Iris pigment epithelial cell (primary cell): ENCODE results near the gene MLLT10.
A peak's percentile ranks its signal among the peaks of the same experiment; 100 is the strongest.

Experiments used
- DNase-seq: peaks from one replicate; pipeline ENCODE4 v3.0.0-alpha.2; 2011; ENCODE audit warnings: low read depth

The MLLT10 gene

DNA sequence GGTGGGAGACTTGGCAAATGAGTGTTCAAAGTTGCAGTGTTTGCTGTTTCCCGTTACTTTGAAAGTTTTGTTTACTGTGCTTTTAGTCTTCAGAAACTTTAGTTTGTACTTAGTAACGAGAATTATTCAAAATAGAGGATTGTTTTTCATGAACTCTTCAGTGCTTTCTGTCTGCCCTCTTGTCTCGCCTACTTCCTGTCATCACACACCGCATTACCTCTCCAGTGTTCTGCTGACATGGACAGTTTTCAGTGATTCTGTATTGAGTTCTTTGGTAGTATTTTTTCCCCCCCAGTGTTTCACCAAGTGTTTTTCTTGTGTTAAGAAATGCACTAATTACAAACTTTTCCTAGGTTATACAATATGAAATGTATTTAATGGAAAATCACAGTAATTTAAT lies 207.0 kb downstream of the MLLT10 start:
- DNase-seq = no peak

DNA sequence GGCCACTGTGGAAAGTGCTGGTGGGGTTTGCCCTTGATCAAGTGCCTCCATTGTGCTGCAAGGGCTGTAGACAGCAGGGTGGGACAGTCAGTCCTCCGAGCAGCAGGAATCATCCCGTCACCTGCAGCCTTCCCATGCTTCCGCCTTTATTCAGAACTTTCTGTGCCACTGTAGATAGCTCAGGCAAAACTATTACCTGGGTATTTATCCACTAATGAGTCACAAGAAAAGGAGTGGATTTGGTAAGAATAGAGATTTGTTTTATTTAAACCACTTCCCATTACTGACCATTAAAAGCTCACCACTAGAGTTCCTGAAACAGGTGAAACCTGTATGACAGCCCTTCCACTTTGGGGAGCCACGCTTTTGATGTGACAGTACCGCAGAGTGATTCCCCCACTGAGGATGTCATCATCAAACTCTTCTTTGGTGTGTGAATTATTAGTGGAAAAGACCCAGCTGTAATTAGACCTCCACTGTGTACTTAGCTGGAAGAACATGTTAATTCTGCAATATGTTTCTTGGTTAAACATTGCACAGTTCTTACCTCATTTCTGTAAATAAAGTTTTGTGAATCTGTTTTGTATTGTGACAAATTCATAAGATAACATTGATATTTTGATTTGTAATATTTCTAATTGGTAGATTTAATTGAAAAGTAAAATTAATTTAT lies 208.8 kb downstream of the MLLT10 start:
- DNase-seq = no peak

DNA sequence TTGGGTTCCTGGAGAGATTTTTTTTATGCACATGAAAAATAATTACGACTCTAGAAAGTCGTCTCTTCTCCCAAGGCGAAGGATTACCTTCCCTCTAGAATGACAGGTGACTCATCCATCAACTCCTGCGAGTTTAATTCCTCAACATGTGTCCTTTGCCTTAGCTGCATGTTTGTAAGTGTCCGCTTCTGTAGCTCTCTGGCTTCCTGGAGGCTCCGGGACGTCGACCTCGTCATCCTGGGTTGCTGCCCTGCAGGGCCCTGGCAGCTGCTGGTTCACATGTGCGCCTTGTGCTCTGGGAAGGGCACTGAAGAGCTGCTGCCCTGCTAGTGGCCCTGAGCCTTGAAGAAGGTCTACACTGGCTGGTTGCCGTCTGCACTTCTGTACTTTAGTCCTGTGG lies 210.2 kb downstream of the MLLT10 start:
- DNase-seq = peak; percentile 9

DNA sequence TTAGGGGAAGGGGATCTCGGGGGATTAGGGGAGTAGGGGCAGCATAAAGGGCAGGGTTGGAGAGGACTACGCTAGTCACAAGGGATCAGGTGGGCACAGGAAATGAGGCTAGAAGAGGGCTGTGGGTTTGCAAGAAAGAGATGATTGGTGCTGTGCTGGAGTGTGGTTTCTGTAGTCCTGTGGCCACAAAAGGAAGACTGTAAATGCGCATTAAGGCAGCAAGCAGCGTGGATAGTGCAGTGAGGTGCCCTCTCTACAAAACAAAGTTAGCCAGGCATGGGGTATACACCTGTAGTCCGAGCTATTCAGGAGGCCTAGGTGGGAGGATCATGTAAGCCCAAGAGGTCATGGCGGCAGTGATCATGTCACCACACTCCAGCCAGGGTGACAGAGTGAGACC lies 212.1 kb downstream of the MLLT10 start:
- no peak for DNase-seq

DNA sequence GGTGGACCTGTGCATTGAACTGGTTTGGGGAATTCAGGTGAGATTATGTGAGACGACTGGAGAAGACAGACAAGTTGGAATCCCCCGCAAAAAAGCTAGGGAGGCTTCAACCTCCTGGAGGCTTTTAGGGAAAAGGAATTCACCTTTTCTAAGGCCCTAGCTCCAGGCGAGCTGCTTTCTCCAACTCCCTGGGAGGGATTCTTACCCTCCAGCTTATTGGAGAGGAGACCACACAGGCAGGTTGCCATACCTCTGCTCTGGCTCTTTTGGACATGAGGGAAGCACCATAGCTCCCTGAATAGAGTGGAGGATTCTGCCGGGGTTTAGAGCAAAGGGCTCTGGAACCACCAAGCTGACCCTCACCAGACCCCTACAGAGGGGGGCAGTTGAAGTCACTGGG lies 213.8 kb downstream of the MLLT10 start:
- no peak for DNase-seq

DNA sequence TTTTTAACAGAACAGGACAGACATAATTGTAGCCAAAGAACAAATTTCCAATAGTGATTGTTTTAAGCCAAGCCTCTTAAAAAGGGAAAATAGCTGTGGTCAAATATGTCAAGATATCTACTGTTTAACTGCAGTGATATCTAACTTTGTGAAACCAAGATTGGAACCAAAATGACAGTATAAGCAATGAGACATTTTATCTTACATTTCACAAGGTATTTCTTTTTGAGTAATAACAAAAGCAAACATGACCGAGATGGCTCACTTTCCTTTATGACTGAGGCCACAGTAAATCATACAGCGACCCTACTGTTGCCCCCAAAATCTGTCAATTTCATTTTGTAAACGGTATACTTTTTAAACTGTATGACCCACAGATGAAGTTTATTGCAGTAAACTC lies 215.8 kb downstream of the MLLT10 start:
- no peak for DNase-seq

DNA sequence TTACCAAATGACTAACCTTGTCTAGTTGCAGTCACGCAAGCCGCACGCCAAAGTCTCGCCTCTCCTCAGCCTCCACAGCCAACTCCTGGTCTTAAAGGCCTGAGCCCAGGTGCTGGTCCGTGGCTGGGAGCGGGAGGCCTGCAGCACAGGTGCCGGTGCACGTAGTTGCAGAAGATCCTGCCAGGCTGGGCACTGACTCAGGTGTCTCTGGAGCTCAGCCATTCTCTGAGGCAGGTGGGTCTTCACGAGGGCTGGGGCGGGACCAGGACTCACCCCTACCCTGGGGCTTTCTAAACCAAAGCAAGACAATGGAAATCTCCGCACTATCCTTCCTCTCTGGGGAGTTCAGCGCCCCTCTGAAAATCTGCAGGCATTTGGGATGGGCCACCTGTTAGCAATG lies 216.4 kb downstream of the MLLT10 start:
- no peak for DNase-seq

DNA sequence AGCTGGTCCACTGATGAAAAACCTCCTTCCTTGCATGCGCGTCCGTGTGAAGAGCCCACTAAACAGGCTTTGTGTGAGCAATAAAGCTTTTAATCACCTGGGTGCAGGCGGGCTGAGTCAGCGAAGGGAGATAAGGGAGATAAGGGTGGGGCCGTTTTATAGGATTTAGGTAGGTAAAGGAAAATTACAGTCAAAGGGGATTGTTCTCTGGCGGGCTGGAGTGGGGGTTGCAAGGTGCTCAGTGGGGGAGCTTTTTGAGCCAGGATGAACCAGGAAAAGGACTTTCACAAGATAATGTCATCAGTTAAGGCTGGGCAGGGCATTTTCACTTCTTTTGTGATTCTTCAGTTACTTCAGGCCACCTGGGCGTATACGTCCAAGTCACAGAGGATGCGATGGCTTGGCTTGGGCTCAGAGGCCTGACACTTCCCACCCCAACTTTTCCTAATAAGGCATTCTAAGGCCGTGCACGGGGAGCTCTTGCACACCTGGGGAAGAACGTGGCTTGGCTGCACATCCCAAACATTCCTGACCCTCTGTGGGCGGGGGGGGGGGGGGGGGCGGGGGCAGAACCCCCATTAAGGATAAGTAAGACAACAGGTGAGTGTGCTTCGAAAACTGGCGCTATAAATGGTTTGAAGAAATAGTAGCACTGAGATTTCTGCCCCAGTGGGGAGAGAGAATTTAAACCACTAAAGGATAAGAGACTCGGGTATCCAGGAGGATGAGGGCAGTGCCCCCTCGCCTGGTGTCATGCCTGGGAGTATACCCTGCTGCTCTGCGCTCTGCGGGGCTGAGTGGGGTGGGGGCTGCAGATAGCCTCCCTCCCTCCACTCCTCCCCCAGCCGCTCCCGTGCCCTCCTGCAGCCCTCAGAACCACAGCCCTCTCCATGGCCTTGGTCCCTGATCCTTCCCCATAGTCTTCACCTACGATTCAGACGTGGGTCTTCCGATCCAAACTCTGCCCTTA lies 217.6 kb downstream of the MLLT10 start:
- DNase-seq = no peak

DNA sequence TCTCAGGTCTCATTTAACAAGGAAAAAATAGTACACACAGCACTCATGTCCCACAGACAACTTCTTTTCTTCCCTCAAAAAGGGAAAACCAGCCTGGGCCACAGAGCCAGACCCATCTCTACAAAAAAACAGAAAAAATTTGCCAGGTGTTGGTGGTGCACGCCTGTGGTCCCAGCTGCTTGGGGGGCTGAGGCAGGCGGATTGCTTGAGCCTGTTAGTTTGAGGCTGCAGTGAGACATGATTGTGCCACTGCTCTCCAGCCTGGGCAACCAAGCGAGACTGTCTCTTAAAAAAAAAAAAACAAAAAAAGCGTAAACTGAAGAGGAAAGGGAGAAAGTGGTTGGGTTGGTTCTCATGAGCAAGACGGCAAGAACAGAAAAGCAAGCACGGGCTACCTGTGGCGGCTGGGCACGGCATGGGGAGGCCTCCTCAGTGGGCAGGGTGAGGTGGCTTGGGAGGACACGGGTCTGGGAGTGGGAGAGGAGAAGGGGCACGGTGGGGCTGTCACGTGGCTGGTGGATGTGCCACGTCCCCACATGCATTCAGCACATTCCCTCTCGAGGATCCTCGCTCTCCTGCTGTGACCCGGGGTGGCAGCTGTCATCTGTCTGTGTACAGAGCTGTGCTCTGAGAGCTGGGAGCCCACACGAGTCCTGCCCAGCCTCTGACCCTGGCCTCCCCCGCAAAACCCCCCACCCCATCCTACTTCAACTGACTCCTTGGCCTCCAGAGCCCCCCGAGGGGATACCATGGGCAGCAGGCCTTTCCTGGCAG lies 219.7 kb downstream of the MLLT10 start:
- no peak for DNase-seq

DNA sequence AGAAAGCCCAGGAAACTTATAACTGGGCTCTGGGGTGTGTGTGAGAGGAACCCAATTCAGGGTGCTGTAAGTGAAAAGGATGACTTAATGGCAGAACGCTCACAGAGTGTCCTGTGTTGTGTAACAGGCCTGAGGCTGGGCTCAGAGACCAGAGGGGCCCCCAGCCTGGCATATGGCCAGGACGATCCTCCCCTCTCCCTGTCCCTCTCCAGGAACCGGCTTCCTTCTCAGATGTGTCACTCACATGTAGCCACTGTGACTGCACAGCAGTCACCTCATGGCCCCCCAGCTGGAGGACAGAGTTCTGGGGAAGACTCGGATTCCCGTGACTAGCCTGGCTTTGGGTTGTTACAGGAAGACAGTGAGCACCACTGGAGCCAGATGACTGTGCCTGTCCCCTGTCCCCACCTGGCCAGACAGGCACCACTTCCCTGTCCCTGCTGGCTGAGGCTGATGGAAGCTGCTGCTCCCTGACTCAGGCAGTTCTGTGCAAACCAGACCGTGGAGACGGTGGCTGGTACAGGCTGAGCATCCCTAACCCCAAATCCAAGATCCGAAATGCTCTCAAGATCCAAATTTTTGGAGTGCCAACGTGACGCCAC lies 220.5 kb downstream of the MLLT10 start:
- DNase-seq = no peak

DNA sequence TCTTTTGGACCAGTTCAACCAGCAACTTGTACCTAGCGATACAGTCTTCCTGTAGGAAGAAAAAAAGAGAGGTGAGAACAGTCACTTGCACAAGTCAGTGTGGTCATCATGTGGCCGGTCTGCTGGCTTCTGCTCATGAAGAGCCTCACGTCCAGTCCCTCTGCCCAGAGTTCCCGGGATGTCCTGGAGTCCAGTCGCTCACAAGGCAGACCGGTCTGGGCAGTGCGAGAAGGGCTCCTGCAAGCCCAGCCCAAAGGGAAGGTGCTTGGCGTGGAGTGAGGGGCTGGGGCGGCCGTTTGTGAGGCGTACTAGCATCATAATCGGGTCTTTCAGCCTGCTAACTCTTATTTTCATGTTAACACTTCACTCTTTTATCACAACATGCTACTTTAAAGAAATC lies 222.7 kb downstream of the MLLT10 start:
- no peak for DNase-seq

DNA sequence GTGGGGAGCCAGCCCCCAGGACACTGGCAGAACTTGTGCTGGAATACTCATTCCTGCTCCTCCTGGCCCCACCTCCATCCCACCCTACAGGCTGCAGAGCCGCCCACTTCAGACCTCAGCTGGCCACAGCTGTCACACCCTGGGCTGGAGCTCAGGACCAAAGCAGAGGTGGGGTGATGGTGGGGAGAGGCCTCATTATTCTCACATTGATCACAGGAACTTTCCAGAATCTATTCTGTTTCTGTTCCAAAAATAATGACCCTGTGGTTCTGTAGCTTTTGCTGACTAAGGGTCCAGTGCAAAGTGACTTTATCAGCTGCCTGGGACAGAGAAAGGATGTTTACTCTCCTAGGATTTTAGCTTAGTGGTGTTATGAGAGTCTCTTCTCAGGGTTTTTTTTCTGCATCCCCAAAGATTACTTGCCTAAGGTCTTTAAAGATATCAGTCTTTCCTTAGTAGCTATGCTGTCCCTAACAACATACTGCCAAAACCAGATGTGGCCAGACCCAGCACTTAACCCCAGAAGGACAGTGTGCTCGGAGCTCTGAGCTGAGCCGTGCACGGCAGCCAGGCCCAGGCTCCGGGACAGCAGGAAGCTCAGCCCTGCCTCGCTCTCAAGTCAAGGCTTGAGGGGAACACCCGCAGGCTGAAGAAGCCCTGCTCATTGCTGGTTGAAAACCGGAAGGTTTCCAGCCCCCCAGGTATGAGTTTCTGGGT lies 223.3 kb downstream of the MLLT10 start:
- DNase-seq = peak; percentile 25

DNA sequence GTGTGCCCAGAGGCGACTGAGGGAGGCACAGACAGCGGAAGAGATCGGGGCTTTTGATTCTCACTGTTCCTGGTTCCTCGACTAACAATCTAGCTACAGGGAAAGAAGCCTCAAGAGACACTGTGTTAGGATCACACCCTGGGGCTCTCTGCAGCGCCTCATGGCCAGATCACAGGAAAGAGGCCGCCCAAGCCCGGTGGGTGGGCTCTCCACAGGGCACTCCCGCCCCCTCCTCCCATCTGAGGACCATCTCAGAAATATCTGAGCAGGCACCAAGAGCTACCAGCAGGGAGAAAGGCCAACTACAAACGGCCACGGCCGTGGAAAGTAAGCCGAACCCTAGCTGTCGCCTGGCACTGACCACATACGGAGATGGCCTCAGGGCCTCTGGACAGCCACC lies 224.2 kb downstream of the MLLT10 start:
- no peak for DNase-seq

DNA sequence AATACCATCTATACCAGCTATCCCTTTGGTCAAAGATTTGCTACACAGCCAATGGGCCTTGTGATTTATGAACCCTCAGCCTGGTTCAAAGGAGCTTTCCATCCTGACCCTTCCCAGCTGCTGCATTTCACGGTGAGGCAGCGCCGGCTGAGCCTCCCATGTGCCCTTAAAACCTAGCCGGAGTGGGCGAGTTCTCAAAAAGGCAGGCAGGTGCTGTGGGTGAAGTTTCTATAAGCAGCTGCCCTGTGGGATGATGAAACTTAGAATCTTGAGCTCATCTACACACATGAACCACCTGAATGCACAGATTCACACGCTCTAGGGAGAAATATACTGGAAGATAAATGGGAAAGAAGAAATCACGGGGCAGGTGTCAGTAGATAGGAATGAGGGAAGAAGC lies 224.7 kb downstream of the MLLT10 start:
- DNase-seq = no peak

DNA sequence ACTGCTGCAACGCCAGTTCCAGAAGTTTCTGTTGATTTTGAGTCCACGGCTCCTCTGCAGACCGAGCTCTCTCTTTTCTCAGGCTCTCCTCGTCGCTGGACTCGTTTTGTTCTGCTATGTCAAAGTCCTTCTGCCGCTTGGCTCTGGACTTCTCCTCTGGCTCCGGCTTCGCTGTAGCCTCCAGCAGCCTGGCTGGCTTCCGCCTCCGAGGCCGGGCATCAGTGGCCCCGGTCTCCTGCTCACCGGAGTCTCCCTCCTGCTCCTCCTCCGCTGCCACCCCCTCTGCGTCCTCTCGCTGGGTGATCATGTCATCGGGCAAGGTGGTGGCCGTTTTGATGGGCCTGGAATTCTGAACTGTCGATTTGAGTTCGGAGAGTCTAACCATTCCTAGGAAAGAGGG lies 225.2 kb downstream of the MLLT10 start:
- DNase-seq = no peak

DNA sequence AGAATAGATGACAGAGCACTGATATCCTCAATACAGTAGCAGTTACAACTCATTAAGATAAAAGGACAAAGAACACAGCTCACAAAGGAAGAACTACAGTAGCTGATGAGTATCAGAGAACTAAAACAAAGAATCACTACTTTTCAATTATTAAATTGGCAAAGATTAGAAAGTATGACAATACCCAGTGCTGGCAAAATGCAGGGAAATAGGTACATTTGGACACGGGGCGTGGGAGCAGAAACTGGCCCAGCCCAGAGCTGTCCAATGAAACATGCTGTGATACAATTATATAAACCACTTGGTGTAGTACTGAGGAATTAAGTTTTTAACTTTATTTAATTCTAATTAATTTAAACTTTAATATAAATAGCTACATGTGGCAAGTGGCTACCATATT lies 226.3 kb downstream of the MLLT10 start:
- DNase-seq = no peak

DNA sequence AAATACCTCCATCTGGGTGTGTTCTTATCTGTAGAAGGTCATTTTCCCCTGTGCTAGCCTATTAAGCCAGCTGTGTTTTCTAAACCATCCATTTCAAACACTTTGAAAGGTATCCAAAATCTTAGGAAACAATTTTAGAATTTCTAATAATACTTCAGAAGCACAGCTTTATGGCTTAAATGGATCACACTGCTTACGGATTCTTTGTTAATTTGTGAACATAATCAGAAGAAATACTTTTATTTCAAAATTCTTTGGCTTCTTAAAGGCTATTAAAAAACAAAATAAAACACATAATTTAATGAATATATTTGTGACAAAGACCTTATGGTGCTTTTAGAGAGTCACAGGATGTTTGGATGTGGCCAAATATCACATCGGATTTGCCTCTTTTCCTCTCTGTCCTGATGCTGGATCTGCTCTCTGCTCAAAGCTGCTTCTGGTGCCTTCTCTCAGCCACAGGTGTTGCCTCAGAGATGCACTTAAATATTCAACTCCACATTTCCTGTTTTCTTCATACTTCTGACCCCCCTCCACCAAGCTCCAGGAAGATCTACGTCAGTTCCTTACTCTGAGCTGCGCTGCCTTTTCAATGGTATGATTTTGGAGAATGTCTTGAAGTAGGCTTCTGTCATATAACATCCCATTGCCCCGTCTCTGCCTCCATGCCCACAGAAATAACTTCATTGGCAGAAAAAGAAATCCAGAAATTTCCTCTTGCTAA lies 230.6 kb downstream of the MLLT10 start:
- no peak for DNase-seq

DNA sequence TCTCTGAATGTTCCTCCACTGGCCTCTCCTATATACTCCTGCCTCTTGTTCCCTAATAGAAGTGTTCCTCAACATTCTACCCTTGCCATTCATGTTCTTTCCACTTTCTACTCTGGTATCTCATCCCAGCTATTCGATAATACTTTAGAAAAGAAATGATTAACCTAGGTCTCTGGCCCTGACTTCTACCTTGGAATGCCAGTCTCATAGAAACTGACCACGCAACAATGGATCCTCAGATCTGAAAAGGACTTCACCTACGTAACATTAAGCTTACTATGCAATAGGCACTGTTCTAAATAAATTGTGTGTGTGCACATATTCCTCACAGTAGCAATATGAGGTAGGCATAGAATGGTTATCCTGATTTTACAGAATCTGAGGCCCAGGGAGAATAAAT lies 235.0 kb downstream of the MLLT10 start:
- no peak for DNase-seq

DNA sequence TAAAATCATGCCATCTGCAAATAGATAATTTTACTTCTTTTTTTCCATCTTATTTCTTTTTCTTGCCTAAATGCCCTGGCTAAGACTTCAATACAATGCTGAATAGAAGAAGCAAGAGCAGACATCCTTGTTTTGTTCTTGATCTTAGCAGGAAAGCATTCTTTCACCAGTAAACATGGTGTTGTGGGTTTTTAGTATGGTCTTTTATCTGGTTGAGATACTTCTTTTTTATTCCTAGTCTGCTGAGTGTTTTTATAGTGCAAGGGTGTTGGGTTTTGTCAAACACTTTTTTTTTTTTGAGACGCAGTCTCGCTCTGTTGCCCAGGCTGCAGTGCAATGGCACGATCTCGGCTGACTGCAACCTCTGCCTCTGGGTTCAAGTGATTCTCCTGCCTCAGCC lies 237.2 kb downstream of the MLLT10 start:
- no peak for DNase-seq

DNA sequence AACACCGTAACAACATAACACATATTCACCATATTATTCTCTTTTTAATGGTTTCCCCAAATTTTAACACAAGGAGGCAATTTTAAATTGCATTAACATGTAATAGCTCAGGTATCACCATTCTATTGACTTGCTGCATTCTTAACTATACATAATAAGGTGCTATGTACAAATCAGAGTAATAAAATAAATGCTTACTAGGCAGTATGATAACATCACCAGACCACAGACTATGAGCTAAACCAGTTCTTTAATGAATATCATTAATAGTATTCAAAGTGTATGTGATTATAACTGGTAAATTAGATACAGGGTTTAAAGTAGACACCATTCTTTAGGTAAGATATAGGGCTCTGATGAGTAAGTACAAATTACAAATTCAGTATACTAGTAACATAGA lies 242.9 kb downstream of the MLLT10 start:
- no peak for DNase-seq

DNA sequence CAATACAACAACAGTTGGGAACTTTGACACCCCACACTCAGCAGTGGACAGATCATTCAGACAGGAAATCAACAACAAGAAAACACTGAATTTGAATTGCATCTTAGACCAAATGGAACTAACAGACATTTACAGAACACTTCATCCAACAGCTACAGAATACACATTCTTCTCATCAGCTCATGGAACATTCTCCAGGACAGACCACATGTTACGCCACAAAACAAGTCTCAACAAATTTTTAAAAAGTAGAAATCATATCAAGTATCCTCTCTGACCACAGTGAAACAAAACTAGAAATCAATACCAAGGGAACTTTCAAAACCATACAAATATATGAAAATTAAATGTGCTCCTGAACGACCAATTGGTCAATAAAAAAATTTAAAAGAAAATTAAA lies 257.2 kb downstream of the MLLT10 start:
- no peak for DNase-seq
